HepG2 (cell line): ENCODE results near the gene MBNL3.

Experiments used
- EHMT2 ChIP-seq: fragments of 200-600 bp; sonication (generic); IDR thresholded peaks from 2 replicates; pipeline ENCODE4 v1.7.0; 2017; ENCODE audit warnings: antibody characterized with exemption, low read depth, low read length, borderline replicate concordance
- ZSCAN21 ChIP-seq: sonication (generic); formaldehyde crosslinking; IDR thresholded peaks from 2 replicates; pipeline ENCODE4 v1.8.0; 2022; ENCODE audit warnings: mild to moderate bottlenecking, missing genetic modification reagents, moderate library complexity, borderline replicate concordance

DNA sequence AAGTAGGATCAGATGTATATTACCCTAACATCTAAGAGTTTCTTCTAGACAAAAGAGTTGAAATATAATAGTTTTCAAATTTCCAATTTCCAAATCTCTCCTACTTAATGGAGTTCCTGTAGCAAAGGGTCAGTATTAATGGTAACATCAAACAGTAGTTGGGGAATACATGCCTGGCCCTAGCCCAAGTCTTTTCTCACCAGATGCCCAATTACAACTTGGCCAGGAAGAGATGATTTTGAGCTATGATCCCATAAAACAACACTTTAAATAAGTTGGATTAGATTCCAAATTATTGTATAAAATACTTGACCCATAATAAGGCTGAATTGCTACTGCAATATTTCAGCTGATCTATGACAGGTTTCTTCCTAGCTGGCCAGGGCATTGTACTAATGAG lies 59.9 kb downstream of the MBNL3 start:
- TF ChIP-seq EHMT2 (no peak), ZSCAN21 (no peak)
